Measurements from ENCODE around the gene MGMT. TPM values are rescaled to one million over a fixed set of nuclear protein-coding genes. Genes with fewer than 3 reads are reported as not detected.

The MGMT gene
- total RNA-seq, 1 experiment from 2014 or later: 11.5 TPM

DNA sequence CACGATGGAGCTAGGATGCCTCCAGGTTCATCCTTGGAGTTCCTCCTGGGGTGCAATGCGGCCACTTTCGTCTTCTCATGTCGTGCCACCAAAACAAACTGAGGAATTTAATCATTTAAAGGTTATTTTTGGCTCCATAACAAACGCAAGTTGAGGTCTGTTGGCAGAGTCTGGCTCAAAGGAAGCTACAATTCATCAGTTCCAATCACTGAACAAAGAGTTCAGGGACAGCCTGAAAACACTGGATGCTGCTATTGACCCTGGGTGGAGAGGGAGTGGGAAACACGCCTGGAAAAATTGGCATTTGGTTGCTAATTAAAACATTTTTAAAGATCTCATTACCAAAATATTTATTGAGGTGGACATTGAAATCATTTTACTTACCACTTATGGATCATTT, 11.4 kb upstream of the MGMT start (continued):
- TF ChIP-seq POLR2A (IDR thresholded peaks at IDR 0.05; ENCODE audit: borderline replicate concordance, extremely low read depth, insufficient read depth, insufficient read length): no peak
- no peak for TF ChIP-seq CBX3 (IDR thresholded peaks at IDR 0.05; ENCODE audit: low read depth)
- TF ChIP-seq EGR1 (IDR thresholded peaks at IDR 0.05; ENCODE audit: low read depth): no peak
- TF ChIP-seq, protein P1, sequence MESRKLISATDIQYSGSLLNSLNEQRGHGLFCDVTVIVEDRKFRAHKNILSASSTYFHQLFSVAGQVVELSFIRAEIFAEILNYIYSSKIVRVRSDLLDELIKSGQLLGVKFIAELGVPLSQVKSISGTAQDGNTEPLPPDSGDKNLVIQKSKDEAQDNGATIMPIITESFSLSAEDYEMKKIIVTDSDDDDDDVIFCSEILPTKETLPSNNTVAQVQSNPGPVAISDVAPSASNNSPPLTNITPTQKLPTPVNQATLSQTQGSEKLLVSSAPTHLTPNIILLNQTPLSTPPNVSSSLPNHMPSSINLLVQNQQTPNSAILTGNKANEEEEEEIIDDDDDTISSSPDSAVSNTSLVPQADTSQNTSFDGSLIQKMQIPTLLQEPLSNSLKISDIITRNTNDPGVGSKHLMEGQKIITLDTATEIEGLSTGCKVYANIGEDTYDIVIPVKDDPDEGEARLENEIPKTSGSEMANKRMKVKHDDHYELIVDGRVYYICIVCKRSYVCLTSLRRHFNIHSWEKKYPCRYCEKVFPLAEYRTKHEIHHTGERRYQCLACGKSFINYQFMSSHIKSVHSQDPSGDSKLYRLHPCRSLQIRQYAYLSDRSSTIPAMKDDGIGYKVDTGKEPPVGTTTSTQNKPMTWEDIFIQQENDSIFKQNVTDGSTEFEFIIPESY (IDR thresholded peaks at IDR 0.05; ENCODE audit: extremely low read depth, insufficient replicate concordance, low read length): no peak

- Histone ChIP-seq H4K20me1 (ENCODE audit: insufficient read depth) (no peaks in the 10 kb centered on the region), H2AFZ (ENCODE audit: low read depth, low read length, poor library complexity, severe bottlenecking) (no peak overlapping the region), H3K4me2 (ENCODE audit: low read length) (no peak overlapping the region), H3K4me1 (ENCODE audit: control insufficient read depth in 1 of 2, insufficient read depth in 2 of 2, low read length in 2 of 2) (no peaks in the 10 kb centered on the region), H3K79me2 (ENCODE audit: insufficient read depth, low read length) (no peaks in the 10 kb centered on the region), H3K27ac (ENCODE audit: low read depth, low read length) (no peak overlapping the region), H3K27me3 (ENCODE audit: insufficient read depth, low read length) (peaks cover 19% of the 10 kb centered on the region), H3K9me3 (ENCODE audit: control insufficient read depth in 1 of 2, insufficient read depth in 1 of 2, low read depth in 1 of 2, low read length in 2 of 2) (peaks cover 0 to 23% of the 10 kb centered on the region in 2 experiments; a peak in 2 of 4 replicates), H3K9me2 (ENCODE audit: insufficient read depth) (no peaks in the 10 kb centered on the region), H3K9ac (ENCODE audit: low read length) (no peak overlapping the region), H3K4me3 (replicated peaks in 1 of 2; ENCODE audit: low read depth in 1 of 2, low read length in 2 of 2) (no peak overlapping the region), H3K36me3 (ENCODE audit: control insufficient read depth in 1 of 2, insufficient read depth in 2 of 2, low read length in 2 of 2) (no peaks in the 10 kb centered on the region)
- RAD21 ChIA-PET (ENCODE audit: low non-redundant PET in 1 of 2, low total read pairs in 2 of 2, uncharacterized antibody in 2 of 2, unreplicated experiment in 2 of 2): no interaction called here
- POLR2A ChIA-PET: no interaction called here
- CTCF ChIA-PET: no interaction called here
- intact Hi-C loops (cut with micrococcal nuclease): no loop called here
- TF ChIP-seq TCF7L2 (IDR thresholded peaks at IDR 0.05; ENCODE audit: borderline replicate concordance, extremely low read depth, insufficient read depth, insufficient read length) (no peak), SIN3A (IDR thresholded peaks at IDR 0.05; ENCODE audit: low read depth) (no peak), ZFX (IDR thresholded peaks at IDR 0.05) (no peak), ZNF274 (IDR thresholded peaks at IDR 0.05; ENCODE audit: low read depth, low read length) (no peak)
- TF ChIP-seq, protein P1 (IDR thresholded peaks at IDR 0.05; ENCODE audit: extremely low read depth, insufficient replicate concordance, low read length): no peak
- ATAC-seq: no peak
- BruUV-seq (replicated peaks): no TSS peak
- no peak for DNase-seq (ENCODE audit: low read depth, low spot score)
Measured at GRCh38 chr10:129459762-129460539, 7.1 kb upstream of the MGMT start.
